K562 (cell line): Measurements from ENCODE around the gene RFPL2. TPM values are rescaled to one million over a fixed set of nuclear protein-coding genes. Genes with fewer than 3 reads are reported as not detected.

Experiments used
- ATAC-seq: fragments of 200-7000 bp; cut with Tn5 transposase; 3 replicates; pipeline ENCODE4 v1.9.1; 2020; ENCODE audit warnings: moderate library complexity
- BruUV-seq: library from RNA; stranded (reverse); fragments of 400-500 nt; replicated peaks from 2 replicates; lab custom pipeline; 2021; lab: Mats Ljungman, UMichigan
- CTCF ChIA-PET: fragments of 300-600 bp; formaldehyde crosslinking; extraction: SDS; loops from one replicate; lab custom pipeline; 2021; ENCODE audit warnings: low intra/inter-chr PET ratio; lab: Yijun Ruan, JAX
- POLR2A ChIA-PET: fragments of 300-600, 350-650 bp; sonication (Branson Sonifier 250); formaldehyde crosslinking; extraction: SDS; loops from one replicate; lab custom pipeline; 2021; ENCODE audit warnings: antibody characterized with exemption, inconsistent platforms; lab: Yijun Ruan, JAX
- DNase-seq, 4 experiments: peaks; one replicate each; pipeline versions ENCODE4 v3.0.0 to v3.0.0-alpha.2; 2011 to 2018; ENCODE audit warnings: low spot score in 3 of 4, mixed read lengths in 3 of 4; ENCODE audit errors: extremely low read depth in 1 of 4
- FAIRE-seq: peaks from 2 replicates; lab custom pipeline; 2011; peaks lifted over from hg19 to GRCh38; lab: Jason Lieb, UNC
- H2AFZ ChIP-seq: 2 replicates; pipeline ENCODE4 v1.6.0; 2011; ENCODE audit warnings: low read depth, low read length, control low read depth, inconsistent platforms
- H3K27ac ChIP-seq: fragments of 200-600 bp; 3 replicates; pipeline ENCODE4 v1.8.0; 2011; ENCODE audit warnings: low read depth, mild to moderate bottlenecking, control low read depth, inconsistent platforms, low read length, moderate library complexity, mixed read lengths; ENCODE audit errors: extremely low read depth
- H3K27me3 ChIP-seq, 2 experiments: fragments of 300-600 bp in 1 of 2; 2 replicates in 1 of 2; 3 replicates in 1 of 2; pipeline versions ENCODE4 v1.6.0 to v1.8.0; 2011; ENCODE audit warnings: inconsistent platforms in 2 of 2, low read length in 2 of 2, mild to moderate bottlenecking in 1 of 2, mixed read lengths in 1 of 2, moderate library complexity in 1 of 2; ENCODE audit not compliant: control insufficient read depth in 2 of 2, insufficient read depth in 2 of 2
- H3K36me3 ChIP-seq: fragments of 300-600 bp; 3 replicates; pipeline ENCODE4 v1.8.0; 2011; ENCODE audit warnings: mild to moderate bottlenecking, low read length, inconsistent platforms; ENCODE audit not compliant: control insufficient read depth, insufficient read depth
- H3K4me1 ChIP-seq, 2 experiments: fragments of 200-600 bp in 1 of 2; replicated peaks in 1 of 2; 2 replicates in 1 of 2; 3 replicates in 1 of 2; pipeline versions ENCODE4 v1.5.1 to v1.8.0; 2011; ENCODE audit warnings: inconsistent platforms in 2 of 2, low read length in 2 of 2, mild to moderate bottlenecking in 1 of 2, mixed read lengths in 1 of 2, moderate library complexity in 1 of 2; ENCODE audit not compliant: control insufficient read depth in 2 of 2, insufficient read depth in 2 of 2
- H3K4me2 ChIP-seq: 2 replicates; pipeline ENCODE4 v1.6.1; 2011; ENCODE audit warnings: low read length, control low read depth, inconsistent platforms, mixed read lengths; ENCODE audit not compliant: insufficient read depth
- H3K4me3 ChIP-seq: fragments of 200-600 bp; sonication (generic), shearing (Covaris generic); 2 replicates; pipeline ENCODE4 v1.5.1; 2016; ENCODE audit warnings: control low read depth, inconsistent platforms
- H3K79me2 ChIP-seq: fragments of 200-600 bp; 3 replicates; pipeline ENCODE4 v1.8.0; 2011; ENCODE audit warnings: low read length, inconsistent platforms; ENCODE audit not compliant: control insufficient read depth, insufficient read depth
- H3K9ac ChIP-seq, 2 experiments: 2 replicates each; pipeline versions ENCODE4 v1.6.0 to v1.6.1; 2011; ENCODE audit warnings: low read depth in 2 of 2, low read length in 2 of 2, control low read depth in 1 of 2, inconsistent platforms in 1 of 2, mild to moderate bottlenecking in 1 of 2, mixed read lengths in 1 of 2; ENCODE audit not compliant: insufficient read depth in 1 of 2
- H3K9me1 ChIP-seq: one replicate; pipeline ENCODE4 v1.6.0; 2011; ENCODE audit warnings: inconsistent platforms, mild to moderate bottlenecking, low read length, moderate library complexity; ENCODE audit not compliant: control insufficient read depth, insufficient read depth
- H3K9me3 ChIP-seq: replicated peaks from 2 replicates; pipeline ENCODE4 v1.5.1; 2011; ENCODE audit warnings: low read depth, low read length, inconsistent platforms; ENCODE audit not compliant: control insufficient read depth, insufficient read depth
- H4K20me1 ChIP-seq: replicated peaks from 2 replicates; pipeline ENCODE4 v1.6.1; 2011; ENCODE audit warnings: low read length, inconsistent platforms, mixed read lengths; ENCODE audit not compliant: control insufficient read depth, insufficient read depth
- CTCF ChIP-seq, 3 experiments: IDR thresholded peaks in 2 of 3; conservative IDR thresholded peaks in 1 of 3; 2 replicates each; pipeline ENCODE4 v1.5.1; 2011 to 2012; ENCODE audit warnings: low read length in 3 of 3, mild to moderate bottlenecking in 3 of 3, control low read depth in 2 of 3, improper control_type of control experiment in 1 of 3, inconsistent platforms in 1 of 3, low read depth in 1 of 3, mixed read lengths in 1 of 3, moderate library complexity in 1 of 3; ENCODE audit not compliant: insufficient read depth in 2 of 3
- RAD21 ChIP-seq, 2 experiments: fragments of 250-450 bp in 1 of 2; fragments of 450-650 bp in 1 of 2; sonication (Bioruptor Pico) in 1 of 2; formaldehyde crosslinking in 1 of 2; IDR thresholded peaks in 1 of 2; conservative IDR thresholded peaks in 1 of 2; 2 replicates each; pipeline versions ENCODE4 v1.4.0 to v1.8.0; 2020 to 2022; ENCODE audit warnings: mild to moderate bottlenecking in 2 of 2, moderate library complexity in 1 of 2
- ZNF324 ChIP-seq: fragments of 250-450 bp; sonication (Bioruptor Pico); IDR thresholded peaks from 2 replicates; pipeline ENCODE4 v1.4.0; 2020; ENCODE audit warnings: mild to moderate bottlenecking
- WGBS: fragments of 100-300 bp; shearing (Covaris generic); methylation state at CpG from one replicate; pipeline ENCODE4 v1.1.6; 2016; ENCODE audit warnings: low coverage, mixed read lengths; ENCODE audit not compliant: insufficient coverage; ENCODE audit errors: missing lambda C conversion rate; 5-methylcytosine and 5-hydroxymethylcytosine counted together
- in situ Hi-C: fragments of 300-500 bp; cut with MboI; formaldehyde crosslinking; loops from 4 replicates; pipeline ENCODE4 v1.15.0; 2018; ENCODE audit warnings: inconsistent platforms, mixed read lengths
- intact Hi-C: fragments of 100-400 bp; cut with micrococcal nuclease; formaldehyde crosslinking; loops from 2 replicates; pipeline ENCODE4 v1.14.2; 2022
- polyA plus RNA-seq, 8 experiments: library from polyadenylated mRNA; depleted of rRNA in 4 of 8; stranded (reverse) in 5 of 8; unstranded in 3 of 8; fragments of >200 nt; fragmentation: Nextera tagmentation in 2 of 8; fragmentation: Illumina TruSeq in 1 of 8; extraction: Ambion mirVana in 2 of 8; extraction: Trizol in 1 of 8; gene quantifications; 2 replicates each; pipeline versions ENCODE4 v1.2.1 to v1.2.3, GENCODE V29; 2011 to 2014; ENCODE audit warnings: inconsistent platforms in 1 of 8, missing spikeins in 1 of 8
- total RNA-seq, 7 experiments: library from RNA; depleted of rRNA in 6 of 7; stranded (reverse); fragments of >200 nt in 6 of 7; fragmentation: Illumina TruSeq in 2 of 7; extraction: Trizol in 2 of 7; gene quantifications; 2 replicates each; pipeline versions ENCODE4 v1.2.1 to v1.2.3, GENCODE V29; 2011 to 2021; ENCODE audit warnings: low replicate concordance in 1 of 7

RFPL2 gene
- total and polyA plus RNA-seq, 9 of the 15 experiments (the other 6 are each of a cell fraction or from before 2014, with no cell fraction given): not detected

GRCh38 chr22:32206774-32207758 is 2.2 kb upstream of the RFPL2 start:
- ATAC-seq (peak; percentile 84), DNase-seq (peak in 1 of 4 experiments; percentile 43), FAIRE-seq (peak; percentile 73)
- intact Hi-C loops: no loop called here
- Histone ChIP-seq H3K36me3 (no peaks in the 10 kb centered on the region), H3K79me2 (no peaks in the 10 kb centered on the region), H3K4me1 (peaks cover 0 to 26% of the 10 kb centered on the region in 2 experiments; a peak in 2 of 5 replicates), H3K4me3 (no peak overlapping the region), H3K4me2 (no peak overlapping the region), H3K9me1 (no peaks in the 10 kb centered on the region), H3K27ac (no peak overlapping the region), H3K27me3 (peaks cover 0 to 23% of the 10 kb centered on the region in 2 experiments; a peak in 3 of 5 replicates), H4K20me1 (no peaks in the 10 kb centered on the region), H2AFZ (no peak overlapping the region), H3K9me3 (no peaks in the 10 kb centered on the region), H3K9ac (no peak overlapping the region)
- BruUV-seq: no TSS peak
- POLR2A ChIA-PET: no interaction called here
- in situ Hi-C loops: no loop called here
- 3% methylated on average over 18 of the region's 22 CpGs for WGBS
- CTCF ChIA-PET: no interaction called here
- TF ChIP-seq CTCF (IDR thresholded peaks at IDR 0.05 in 2 of 3, conservative IDR thresholded peaks at IDR 0.05 in 1 of 3; ENCODE audit: insufficient read depth in 2 of 3, low read depth in 1 of 3, low read length in 3 of 3): peak; percentile 57 to 60 (median 57)
- no peak for TF ChIP-seq ZNF324 (CRISPR knock-in tag)
- peak in 1 of 2 experiments; percentile 38; a peak in 2 of 4 replicates for TF ChIP-seq RAD21 (CRISPR knock-in tag; conservative IDR thresholded peaks at IDR 0.05 in 1 of 2, IDR thresholded peaks at IDR 0.05 in 1 of 2)
